Caco-2 (cell line): Measurements from ENCODE around the gene FAM9A. TPM values are rescaled to one million over a fixed set of nuclear protein-coding genes. Genes with fewer than 3 reads are reported as not detected.

Experiments used
- BruUV-seq: library from RNA; stranded (reverse); fragments of 400-500 nt; replicated peaks from 2 replicates; lab custom pipeline; 2021; lab: Mats Ljungman, UMichigan
- CTCF ChIA-PET: fragments of 300-600 bp; sonication (Branson Sonifier 250); formaldehyde crosslinking; loops from one replicate; lab custom pipeline; 2022; ENCODE audit warnings: antibody characterized with exemption; lab: Charles Lee
- POLR2A ChIA-PET: fragments of 300-600 bp; sonication (Branson Sonifier 250); formaldehyde crosslinking; loops from one replicate; lab custom pipeline; 2022; ENCODE audit warnings: antibody characterized with exemption; lab: Charles Lee
- DNase-seq, 2 experiments: peaks; one replicate each; pipeline versions ENCODE4 v3.0.0 to v3.0.0-alpha.2; 2020 to 2022
- H3K27me3 ChIP-seq: replicated peaks from 2 replicates; pipeline ENCODE4 v1.6.0; 2011; ENCODE audit warnings: low read length; ENCODE audit not compliant: control insufficient read depth, insufficient read depth
- H3K36me3 ChIP-seq: 2 replicates; pipeline ENCODE4 v1.5.1; 2011; ENCODE audit warnings: low read length; ENCODE audit not compliant: control insufficient read depth, insufficient read depth
- H3K4me1 ChIP-seq: fragments of 250-450 bp; sonication (Bioruptor Pico); 2 replicates; pipeline ENCODE4 v1.5.1; 2020; ENCODE audit warnings: mild to moderate bottlenecking
- H3K4me3 ChIP-seq: 2 replicates; pipeline ENCODE4 v1.5.1; 2011; ENCODE audit warnings: low read depth, mild to moderate bottlenecking, control low read depth, low read length
- H3K9me3 ChIP-seq: fragments of 250-450 bp; sonication (Bioruptor Pico); 2 replicates; pipeline ENCODE4 v1.5.1; 2020; ENCODE audit warnings: mild to moderate bottlenecking, moderate library complexity
- H3K27ac Mint-ChIP-seq: one replicate; pipeline ENCODE4 v1.8.0; 2022; ENCODE audit warnings: mixed read lengths; ENCODE audit not compliant: unreplicated experiment
- H3K27me3 Mint-ChIP-seq: one replicate; pipeline ENCODE4 v1.8.0; 2022; ENCODE audit warnings: mixed read lengths; ENCODE audit not compliant: insufficient read depth, unreplicated experiment
- H3K36me3 Mint-ChIP-seq: one replicate; pipeline ENCODE4 v1.8.0; 2022; ENCODE audit warnings: mild to moderate bottlenecking, mixed read lengths; ENCODE audit not compliant: insufficient read depth, unreplicated experiment
- H3K4me1 Mint-ChIP-seq: one replicate; pipeline ENCODE4 v1.8.0; 2022; ENCODE audit warnings: low read depth, mixed read lengths; ENCODE audit not compliant: unreplicated experiment
- H3K4me3 Mint-ChIP-seq: one replicate; pipeline ENCODE4 v1.8.0; 2022; ENCODE audit warnings: mild to moderate bottlenecking, moderate library complexity, mixed read lengths; ENCODE audit not compliant: unreplicated experiment
- H3K9me3 Mint-ChIP-seq: one replicate; pipeline ENCODE4 v1.8.0; 2022; ENCODE audit warnings: mixed read lengths; ENCODE audit not compliant: unreplicated experiment
- CTCF ChIP-seq, 2 experiments: fragments of 200-600 bp in 1 of 2; IDR thresholded peaks; 1 replicate in 1 of 2; 2 replicates in 1 of 2; pipeline versions ENCODE4 v1.5.1 to v1.8.0; 2011 to 2022; ENCODE audit warnings: antibody characterized with exemption in 1 of 2, control low read depth in 1 of 2, inconsistent platforms in 1 of 2, low read depth in 1 of 2, low read length in 1 of 2, mild to moderate bottlenecking in 1 of 2, moderate library complexity in 1 of 2; ENCODE audit not compliant: insufficient read depth in 1 of 2, severe bottlenecking in 1 of 2, unreplicated experiment in 1 of 2
- intact Hi-C: fragments of 100-400 bp; cut with micrococcal nuclease; formaldehyde crosslinking; loops from one replicate; pipeline ENCODE4 v1.10.0; 2022; ENCODE audit not compliant: unreplicated experiment
- total RNA-seq: library from RNA; stranded (reverse); gene quantifications from 2 replicates; pipeline ENCODE4 v1.2.3, GENCODE V29; 2022

Gene FAM9A
- total RNA-seq, 1 experiment from 2014 or later: not detected

GRCh38 chrX:8822002-8822401 is 20.8 kb upstream of the FAM9A start:
- Mint-ChIP-seq H3K27ac (no peak overlapping the region), H3K4me3 (no peak overlapping the region), H3K27me3 (no peaks in the 10 kb centered on the region), H3K9me3 (no peaks in the 10 kb centered on the region), H3K36me3 (no peaks in the 10 kb centered on the region), H3K4me1 (no peaks in the 10 kb centered on the region)
- H3K4me1 ChIP-seq: no peaks in the 10 kb centered on the region
- no peak for DNase-seq
- no peak for TF ChIP-seq CTCF (IDR thresholded peaks at IDR 0.05; ENCODE audit: insufficient read depth in 1 of 2, low read depth in 1 of 2, low read length in 1 of 2, severe bottlenecking in 1 of 2, unreplicated experiment in 1 of 2)
- CTCF ChIA-PET: interaction anchor here (1.0 kb wide), 1 partner anchor 27 kb away, joined by 4 read pairs; no protein-coding TSS in a partner anchor
- H3K9me3 ChIP-seq: no peaks in the 10 kb centered on the region
- intact Hi-C loops: loop anchor here (5.0 kb wide), 1 partner anchor 885 kb away; no protein-coding TSS in a partner anchor
- H3K36me3 ChIP-seq: no peaks in the 10 kb centered on the region
- POLR2A ChIA-PET: no interaction called here
- no peaks in the 10 kb centered on the region for H3K27me3 ChIP-seq
- no TSS peak for BruUV-seq
- H3K4me3 ChIP-seq: no peak overlapping the region

DNA sequence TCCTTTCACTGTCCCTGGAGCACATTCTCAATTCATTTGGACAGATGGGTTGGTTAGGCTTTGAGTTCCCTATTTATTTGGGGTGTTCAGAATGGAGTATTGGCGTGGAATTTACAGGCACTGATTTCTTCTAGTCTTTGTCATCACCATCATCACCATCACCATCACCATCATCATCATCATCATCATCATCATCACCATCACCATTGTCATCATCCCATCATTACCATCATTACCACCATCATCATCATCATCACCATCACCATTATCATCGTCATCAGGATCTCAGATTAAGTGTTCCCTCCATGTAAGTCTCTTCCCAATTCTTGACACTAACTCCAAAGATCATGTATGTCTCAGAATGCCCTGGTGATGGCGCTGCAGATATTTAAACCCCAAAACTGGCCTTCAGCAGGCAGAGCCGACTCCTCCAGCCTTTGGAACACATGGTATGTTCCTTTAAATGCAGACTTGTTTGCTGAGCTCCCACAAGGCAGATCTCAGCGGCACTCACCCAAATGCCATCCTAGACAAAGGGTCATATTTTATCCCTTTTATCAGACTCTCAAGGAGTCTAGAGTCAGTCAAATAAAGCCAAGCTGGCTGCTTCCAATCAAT is 19.8 kb upstream of the FAM9A start:
- no peak overlapping the region for H3K4me3 Mint-ChIP-seq
- BruUV-seq: no TSS peak

More for the DNA sequence above, 19.8 kb upstream of the FAM9A start:
- ChIA-PET POLR2A (no interaction called here), CTCF (interaction anchor here (0.6 to 1.0 kb wide), 2 partner anchors 24 to 28 kb away, joined by 3 to 4 read pairs; no protein-coding TSS in a partner anchor)
- no peaks in the 10 kb centered on the region for H3K9me3 Mint-ChIP-seq
- Histone ChIP-seq H3K36me3 (no peaks in the 10 kb centered on the region), H3K4me3 (no peak overlapping the region), H3K4me1 (no peaks in the 10 kb centered on the region), H3K27me3 (no peaks in the 10 kb centered on the region), H3K9me3 (no peaks in the 10 kb centered on the region)
- DNase-seq: peak in 1 of 2 experiments; percentile 9
- H3K36me3 Mint-ChIP-seq: no peaks in the 10 kb centered on the region
- TF ChIP-seq CTCF (IDR thresholded peaks at IDR 0.05; ENCODE audit: insufficient read depth in 1 of 2, low read depth in 1 of 2, low read length in 1 of 2, severe bottlenecking in 1 of 2, unreplicated experiment in 1 of 2): no peak
- no peaks in the 10 kb centered on the region for H3K4me1 Mint-ChIP-seq
- intact Hi-C loops: loop anchor here (5.0 kb wide), 1 partner anchor 886 kb away; no protein-coding TSS in a partner anchor
- no peaks in the 10 kb centered on the region for H3K27me3 Mint-ChIP-seq
- no peak overlapping the region for H3K27ac Mint-ChIP-seq
